ENCODE results near the gene IMMT. TPM values are rescaled to one million over a fixed set of nuclear protein-coding genes. Genes with fewer than 3 reads are reported as not detected.

Gene IMMT
- total and polyA plus RNA-seq, 8 donors: 66.8 to 94.1 (median 82.6) TPM

DNA sequence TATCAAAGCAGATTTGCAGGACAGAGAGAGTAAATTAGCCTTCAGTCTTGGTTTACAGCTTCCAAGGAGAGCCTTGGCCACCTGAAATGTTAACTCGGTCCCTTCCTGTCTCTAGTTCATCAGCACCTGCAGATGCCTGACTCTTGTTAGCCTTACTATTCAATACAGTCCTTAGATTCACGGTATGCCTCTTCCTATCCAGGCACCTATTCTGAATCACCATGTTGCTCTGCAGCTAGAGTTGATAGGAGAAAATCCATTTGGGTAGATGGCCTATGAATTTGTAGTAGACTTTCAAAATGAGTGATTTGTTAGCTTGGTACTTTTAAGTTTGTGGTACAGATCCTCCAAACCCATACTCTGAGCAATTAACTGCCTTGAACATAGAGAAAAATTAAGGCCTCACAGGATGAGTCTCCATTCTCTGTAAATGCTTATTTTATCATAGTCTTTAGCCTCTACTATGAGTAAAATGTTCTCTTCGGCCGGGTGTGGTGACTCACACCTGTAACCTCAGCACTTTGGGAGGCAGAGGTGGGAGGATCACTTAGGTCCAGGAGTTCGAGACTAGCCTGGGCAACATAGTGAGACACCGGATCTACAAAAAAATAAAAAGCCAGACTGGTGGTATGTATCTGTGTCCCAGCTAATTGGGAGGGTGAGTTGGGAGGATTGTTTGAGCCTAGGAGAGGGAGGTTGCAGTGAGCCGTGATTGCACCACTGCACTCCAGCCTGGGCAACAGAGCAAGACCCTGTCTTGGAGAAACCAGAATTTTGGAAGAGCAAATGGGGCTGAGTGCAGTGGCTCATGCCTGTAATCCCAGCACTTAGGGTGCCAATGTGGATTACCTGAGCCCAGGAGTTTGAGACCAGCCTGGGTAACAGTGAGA lies 56.3 kb downstream of the IMMT start:
- ATAC-seq (no peak), DNase-seq (no peak)
- Histone ChIP-seq H3K4me1 (peaks cover 0 to 4% of the 10 kb centered on the region in 2 donors), H3K27ac (no peak overlapping the region), H3K9me3 (no peaks in the 10 kb centered on the region), H3K27me3 (no peaks in the 10 kb centered on the region), H3K4me3 (no peak overlapping the region), H3K36me3 (peaks cover 0 to 100% of the 10 kb centered on the region in 2 donors)
- TF ChIP-seq CTCF (IDR thresholded peaks at IDR 0.05): no peak
- intact Hi-C loops (cut with DNase I): no loop called here

GRCh38 chr2:86136141-86136540 lies 59.1 kb downstream of the IMMT start:
- DNase-seq (no peak), ATAC-seq (no peak)
- no peaks in the 10 kb centered on the region for H3K27me3 ChIP-seq
- H3K9me3 ChIP-seq: no peaks in the 10 kb centered on the region
- H3K36me3 ChIP-seq: peaks cover 0 to 100% of the 10 kb centered on the region in 2 donors
- no peaks in the 10 kb centered on the region for H3K4me1 ChIP-seq
- intact Hi-C loops (cut with DNase I): no loop called here
- no peak overlapping the region for H3K27ac ChIP-seq
- no peak overlapping the region for H3K4me3 ChIP-seq
- no peak for TF ChIP-seq CTCF (IDR thresholded peaks at IDR 0.05)

DNA sequence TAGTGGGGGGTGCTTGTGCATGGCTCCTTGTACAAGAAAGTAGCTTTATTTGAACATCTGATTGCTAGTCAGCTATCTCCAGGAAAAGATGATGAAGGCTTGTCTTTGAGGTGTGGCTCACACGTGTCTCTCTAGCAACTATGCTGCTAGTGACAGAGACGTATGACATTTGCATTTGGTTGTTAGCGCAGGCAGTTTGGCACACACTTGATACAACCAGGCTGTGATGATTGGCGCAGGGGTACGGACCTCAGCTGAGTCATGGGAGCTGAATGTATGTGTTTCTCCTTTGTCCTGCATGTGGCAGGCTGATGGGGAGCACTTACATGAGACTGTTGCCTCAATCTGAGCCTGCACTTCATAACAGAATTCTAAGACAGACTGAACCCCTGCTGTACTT lies 59.6 kb downstream of the IMMT start:
- no peak for ATAC-seq
- H3K27me3 ChIP-seq: no peaks in the 10 kb centered on the region
- no peak overlapping the region for H3K27ac ChIP-seq
- TF ChIP-seq CTCF (IDR thresholded peaks at IDR 0.05): no peak
- H3K4me1 ChIP-seq: no peaks in the 10 kb centered on the region
- no peak overlapping the region for H3K4me3 ChIP-seq
- peaks cover 4 to 100% of the 10 kb centered on the region in 2 donors for H3K36me3 ChIP-seq
- H3K9me3 ChIP-seq: no peaks in the 10 kb centered on the region
- intact Hi-C loops (cut with DNase I): no loop called here
- no peak for DNase-seq

- Histone ChIP-seq H3K4me1 (no peaks in the 10 kb centered on the region), H3K4me3 (no peak overlapping the region), H3K27ac (no peak overlapping the region), H3K36me3 (peaks cover 5 to 100% of the 10 kb centered on the region in 2 donors), H3K27me3 (no peaks in the 10 kb centered on the region), H3K9me3 (no peaks in the 10 kb centered on the region)
- ATAC-seq (no peak), DNase-seq (no peak)
- intact Hi-C loops (cut with DNase I): no loop called here
- no peak for TF ChIP-seq CTCF (IDR thresholded peaks at IDR 0.05)
Observed at GRCh38 chr2:86134709-86135108, 60.6 kb downstream of the IMMT start.

GRCh38 chr2:86124683-86125082 lies 70.6 kb downstream of the IMMT start:
- ATAC-seq: no peak
- no peak overlapping the region for H3K27ac ChIP-seq
- intact Hi-C loops (cut with DNase I): no loop called here
- TF ChIP-seq CTCF (IDR thresholded peaks at IDR 0.05): no peak
- no peaks in the 10 kb centered on the region for H3K4me1 ChIP-seq
- no peaks in the 10 kb centered on the region for H3K9me3 ChIP-seq
- H3K36me3 ChIP-seq: peaks cover 16 to 100% of the 10 kb centered on the region in 2 donors
- DNase-seq: no peak
- no peak overlapping the region for H3K4me3 ChIP-seq
- no peaks in the 10 kb centered on the region for H3K27me3 ChIP-seq

Measured in left lung (tissue), 10 donors.